Measurements from ENCODE around the gene MICAL2.

- no peak for TF ChIP-seq CTCF (IDR thresholded peaks at IDR 0.05)
- no peak for TF ChIP-seq ZFX (IDR thresholded peaks at IDR 0.05; ENCODE audit: borderline replicate concordance)
Observed at GRCh38 chr11:12156301-12157140, 46.1 kb downstream of the MICAL2 start.

Measured in 22Rv1 (cell line).